DND-41 (cell line): Measurements from ENCODE around the gene LPCAT1.
A peak's percentile ranks its signal among the peaks of the same experiment; 100 is the strongest.
"Not testable (repeated sequence)": the region's sequence is repeated elsewhere in the genome, so short reads cannot be mapped to it uniquely, and the experiment has no call there.

Experiments
- ATAC-seq: fragments of 200-7000 bp; cut with Tn5 transposase; 3 replicates; pipeline ENCODE4 v1.9.1; 2021; ENCODE audit warnings: low read depth; ENCODE audit not compliant: insufficient read depth
- DNase-seq: peaks from one replicate; pipeline ENCODE4 v3.0.0-alpha.2; 2020
- H2AFZ ChIP-seq: 2 replicates; pipeline ENCODE4 v1.6.0; 2012; ENCODE audit warnings: low read depth, low read length
- H3K27ac ChIP-seq: 2 replicates; pipeline ENCODE4 v1.5.1; 2012; ENCODE audit warnings: low read length, inconsistent platforms
- H3K27me3 ChIP-seq: fragments of 200-600 bp; sonication (generic); 2 replicates; pipeline ENCODE4 v1.6.0; 2012; ENCODE audit warnings: low read length, mild to moderate bottlenecking, inconsistent platforms; ENCODE audit not compliant: insufficient read depth, poor library complexity
- H3K36me3 ChIP-seq: 2 replicates; pipeline ENCODE4 v1.5.1; 2012; ENCODE audit warnings: low read length, inconsistent platforms; ENCODE audit not compliant: insufficient read depth
- H3K4me1 ChIP-seq: 2 replicates; pipeline ENCODE4 v1.5.1; 2012; ENCODE audit warnings: mild to moderate bottlenecking, low read length; ENCODE audit not compliant: insufficient read depth
- H3K4me2 ChIP-seq: 2 replicates; pipeline ENCODE4 v1.6.0; 2012; ENCODE audit warnings: mild to moderate bottlenecking, moderate library complexity, low read length, inconsistent platforms; ENCODE audit not compliant: insufficient read depth
- H3K4me3 ChIP-seq, 2 experiments: fragments of 200-600 bp in 1 of 2; shearing (Covaris generic) in 1 of 2; 2 replicates each; pipeline ENCODE4 v1.5.1; 2012 to 2016; ENCODE audit warnings: inconsistent platforms in 2 of 2, low read length in 2 of 2, mild to moderate bottlenecking in 2 of 2, low read depth in 1 of 2, moderate library complexity in 1 of 2
- H3K79me2 ChIP-seq: 2 replicates; pipeline ENCODE4 v1.6.0; 2012; ENCODE audit warnings: low read length, inconsistent platforms; ENCODE audit not compliant: insufficient read depth
- H3K9ac ChIP-seq: 2 replicates; pipeline ENCODE4 v1.6.0; 2012; ENCODE audit warnings: low read depth, mild to moderate bottlenecking, inconsistent platforms, low read length, moderate library complexity
- H3K9me3 ChIP-seq: 2 replicates; pipeline ENCODE4 v1.5.1; 2012; ENCODE audit warnings: low read length, moderate library complexity, mild to moderate bottlenecking, inconsistent platforms; ENCODE audit not compliant: insufficient read depth, severe bottlenecking
- H4K20me1 ChIP-seq: 2 replicates; pipeline ENCODE4 v1.6.0; 2012; ENCODE audit warnings: low read length; ENCODE audit not compliant: insufficient read depth
- CTCF ChIP-seq: IDR thresholded peaks from 2 replicates; pipeline ENCODE4 v1.5.1; 2012; ENCODE audit warnings: borderline replicate concordance, low read length, moderate library complexity, mild to moderate bottlenecking; ENCODE audit not compliant: poor library complexity, severe bottlenecking; ENCODE audit errors: extremely low read depth
- EZH2 ChIP-seq: IDR thresholded peaks from 3 replicates; pipeline ENCODE4 v1.6.1; 2012; ENCODE audit warnings: borderline replicate concordance, low read depth, mild to moderate bottlenecking, moderate library complexity, low read length, inconsistent platforms; ENCODE audit not compliant: severe bottlenecking

Gene LPCAT1

GRCh38 chr5:1460054-1460682 is 63.6 kb downstream of the LPCAT1 start:
- Histone ChIP-seq H4K20me1 (no peaks in the 10 kb centered on the region; the same call in 1 of the 2 replicates), H2AFZ (no peak overlapping the region), H3K27me3 (no peaks in the 10 kb centered on the region), H3K9me3 (peaks cover 26% of the 10 kb centered on the region), H3K9ac (no peak overlapping the region), H3K36me3 (peaks cover 58% of the 10 kb centered on the region), H3K27ac (no peak overlapping the region), H3K4me3 (no peak overlapping the region), H3K4me1 (no peaks in the 10 kb centered on the region), H3K79me2 (no peaks in the 10 kb centered on the region), H3K4me2 (no peak overlapping the region)
- TF ChIP-seq CTCF (no peak), EZH2 (no peak)
- ATAC-seq: peak; percentile 52
- no peak for DNase-seq

DNA sequence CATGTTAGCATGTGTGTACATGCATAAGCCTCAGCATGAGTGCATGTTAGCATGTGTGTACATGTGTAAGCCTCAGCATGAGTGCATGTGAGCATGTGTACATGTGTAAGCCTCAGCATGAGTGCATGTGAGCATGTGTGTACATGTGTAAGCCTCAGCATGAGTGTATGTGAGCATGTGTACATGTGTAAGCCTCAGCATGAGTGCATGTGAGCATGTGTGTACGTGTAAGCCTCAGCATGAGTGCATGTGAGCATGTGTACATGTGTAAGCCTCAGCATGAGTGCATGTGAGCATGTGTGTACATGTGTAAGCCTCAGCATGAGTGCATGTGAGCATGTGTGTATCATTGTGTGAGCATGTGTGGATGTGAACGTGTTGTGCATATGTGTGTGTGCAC is 64.3 kb downstream of the LPCAT1 start:
- not testable (repeated sequence) for H3K4me3 ChIP-seq, H3K4me2 ChIP-seq, ATAC-seq, H3K79me2 ChIP-seq, H3K27me3 ChIP-seq, H3K9ac ChIP-seq, H3K27ac ChIP-seq, DNase-seq, H2AFZ ChIP-seq, H4K20me1 ChIP-seq, H3K4me1 ChIP-seq
- Histone ChIP-seq H3K36me3 (peaks cover 51% of the 10 kb centered on the region), H3K9me3 (peaks cover 29% of the 10 kb centered on the region)

- not testable (repeated sequence) for H3K4me2 ChIP-seq, DNase-seq
- H3K9me3 ChIP-seq: peaks cover 42% of the 10 kb centered on the region
These were observed 67.5 kb downstream of the LPCAT1 start for GRCh38 chr5:1456110-1456881.

DNA sequence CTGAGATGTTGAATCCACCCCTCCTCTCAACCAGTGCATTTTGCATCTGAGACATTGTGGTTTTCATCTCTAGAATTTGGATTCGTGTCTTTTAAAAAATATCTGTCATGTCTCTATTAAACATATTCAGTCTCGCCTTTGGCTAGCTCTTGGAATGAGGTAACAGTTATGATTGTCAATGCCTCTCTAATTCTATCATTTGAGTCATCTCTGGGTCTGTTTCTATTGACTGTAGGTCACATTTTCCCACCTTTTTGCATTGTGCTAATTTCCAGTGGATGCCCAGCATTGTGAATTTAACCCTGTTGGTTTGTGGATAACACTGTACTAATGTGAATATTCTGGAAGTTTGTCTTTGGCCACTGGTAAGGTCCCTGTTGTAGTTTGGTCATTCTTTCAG is 70.1 kb downstream of the LPCAT1 start:
- H3K27me3 ChIP-seq: no peaks in the 10 kb centered on the region
- DNase-seq: no peak
- ATAC-seq: no peak
- H3K9ac ChIP-seq: no peak overlapping the region
- peaks cover 7% of the 10 kb centered on the region for H3K4me1 ChIP-seq
- H3K4me2 ChIP-seq: no peak overlapping the region
- H3K27ac ChIP-seq: no peak overlapping the region
- H4K20me1 ChIP-seq: no peaks in the 10 kb centered on the region
- H3K36me3 ChIP-seq: peaks cover 3% of the 10 kb centered on the region; the same call in 1 of the 2 replicates
- no peak overlapping the region for H2AFZ ChIP-seq
- peaks cover 47% of the 10 kb centered on the region for H3K9me3 ChIP-seq
- no peak overlapping the region for H3K4me3 ChIP-seq
- TF ChIP-seq CTCF (no peak), EZH2 (no peak)
- no peaks in the 10 kb centered on the region for H3K79me2 ChIP-seq

More at GRCh38 chr5:1456110-1456881, 67.5 kb downstream of the LPCAT1 start:
- H3K27me3 ChIP-seq, ATAC-seq, H2AFZ ChIP-seq, H3K79me2 ChIP-seq, H3K4me1 ChIP-seq, H3K4me3 ChIP-seq, H3K9ac ChIP-seq, H3K27ac ChIP-seq, H4K20me1 ChIP-seq: not testable (repeated sequence)
- H3K36me3 ChIP-seq: peaks cover 20% of the 10 kb centered on the region
